GM18870 (cell line): Measurements from ENCODE around the gene ORC6.

ENCODE experiments used
- ATAC-seq: cut with Tn5 transposase; IDR thresholded peaks from one replicate; pipeline ENCODE4 v1.9.1; 2021; ENCODE audit warnings: moderate library complexity; ENCODE audit not compliant: unreplicated experiment

Gene ORC6

GRCh38 chr16:46730801-46731690, 41.6 kb downstream of the ORC6 start:
- ATAC-seq = no peak

- ATAC-seq = no peak
These were observed 42.5 kb downstream of the ORC6 start for GRCh38 chr16:46731691-46732555.

GRCh38 chr16:46732561-46732960, 43.1 kb downstream of the ORC6 start:
- no peak for ATAC-seq

GRCh38 chr16:46733319-46733830, 43.9 kb downstream of the ORC6 start:
- no peak for ATAC-seq

- no peak for ATAC-seq
These were observed 47.2 kb downstream of the ORC6 start for GRCh38 chr16:46736695-46737094.

GRCh38 chr16:46737621-46738214, 48.3 kb downstream of the ORC6 start:
- ATAC-seq = no peak

GRCh38 chr16:46739934-46740333, 50.5 kb downstream of the ORC6 start:
- no peak for ATAC-seq

- ATAC-seq = no peak
These were observed 53.8 kb downstream of the ORC6 start for GRCh38 chr16:46743232-46743719.

GRCh38 chr16:46745617-46746016, 56.2 kb downstream of the ORC6 start:
- ATAC-seq = no peak

- no peak for ATAC-seq
These were observed 57.6 kb downstream of the ORC6 start for GRCh38 chr16:46746821-46747776.
